DND-41 (cell line): ENCODE data around the gene BBS12.

Experiments
- EZH2 ChIP-seq: IDR thresholded peaks from 3 replicates; pipeline ENCODE4 v1.6.1; 2012; ENCODE audit warnings: borderline replicate concordance, low read depth, mild to moderate bottlenecking, moderate library complexity, low read length, inconsistent platforms; ENCODE audit not compliant: severe bottlenecking
- TF ChIP-seq, protein P1 (sequence below): IDR thresholded peaks from 2 replicates; pipeline ENCODE4 v1.5.1; 2012; ENCODE audit warnings: borderline replicate concordance, low read length, moderate library complexity, mild to moderate bottlenecking; ENCODE audit not compliant: poor library complexity, severe bottlenecking; ENCODE audit errors: extremely low read depth

DNA sequence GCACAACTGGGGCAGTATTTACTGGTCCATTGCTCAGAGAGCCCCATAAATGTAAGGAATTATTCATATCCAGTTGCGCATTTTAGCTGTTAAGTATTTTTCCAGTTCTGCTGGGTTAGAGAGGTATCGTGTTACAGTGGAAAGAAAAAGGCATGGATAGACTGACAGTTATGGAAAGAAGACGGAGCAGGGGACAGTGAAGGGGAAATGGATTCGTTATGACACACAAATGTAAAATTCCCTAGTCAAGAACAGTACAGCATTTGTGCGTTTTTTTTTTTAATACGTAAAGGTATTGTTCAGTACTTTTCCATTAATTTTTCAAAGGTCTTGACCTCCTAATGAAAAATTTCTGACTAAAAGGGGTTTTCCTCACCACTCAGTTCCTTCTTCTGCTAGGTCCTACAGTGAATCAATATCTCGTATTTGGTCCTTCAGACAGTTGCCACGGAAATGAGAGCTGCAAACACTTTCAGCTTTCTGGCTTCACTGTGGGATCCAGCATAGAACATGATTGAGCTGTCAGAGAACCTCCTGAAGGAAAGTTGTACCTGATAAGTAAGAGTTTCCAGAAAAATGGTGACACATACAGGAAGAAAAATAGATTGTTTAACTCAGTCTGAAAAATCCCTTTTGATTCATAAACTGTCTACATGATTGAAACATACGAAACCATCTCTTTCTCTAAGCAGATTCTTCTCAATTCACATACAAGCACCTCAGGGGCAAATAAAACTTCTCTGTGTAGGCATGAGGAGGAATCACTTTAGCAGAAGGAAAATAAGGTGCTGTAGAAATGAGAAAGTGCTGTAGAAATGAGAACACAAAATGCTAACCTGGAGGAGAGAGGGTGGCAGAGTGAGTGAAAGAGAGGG is 21.8 kb upstream of the BBS12 start:
- TF ChIP-seq, protein P1, sequence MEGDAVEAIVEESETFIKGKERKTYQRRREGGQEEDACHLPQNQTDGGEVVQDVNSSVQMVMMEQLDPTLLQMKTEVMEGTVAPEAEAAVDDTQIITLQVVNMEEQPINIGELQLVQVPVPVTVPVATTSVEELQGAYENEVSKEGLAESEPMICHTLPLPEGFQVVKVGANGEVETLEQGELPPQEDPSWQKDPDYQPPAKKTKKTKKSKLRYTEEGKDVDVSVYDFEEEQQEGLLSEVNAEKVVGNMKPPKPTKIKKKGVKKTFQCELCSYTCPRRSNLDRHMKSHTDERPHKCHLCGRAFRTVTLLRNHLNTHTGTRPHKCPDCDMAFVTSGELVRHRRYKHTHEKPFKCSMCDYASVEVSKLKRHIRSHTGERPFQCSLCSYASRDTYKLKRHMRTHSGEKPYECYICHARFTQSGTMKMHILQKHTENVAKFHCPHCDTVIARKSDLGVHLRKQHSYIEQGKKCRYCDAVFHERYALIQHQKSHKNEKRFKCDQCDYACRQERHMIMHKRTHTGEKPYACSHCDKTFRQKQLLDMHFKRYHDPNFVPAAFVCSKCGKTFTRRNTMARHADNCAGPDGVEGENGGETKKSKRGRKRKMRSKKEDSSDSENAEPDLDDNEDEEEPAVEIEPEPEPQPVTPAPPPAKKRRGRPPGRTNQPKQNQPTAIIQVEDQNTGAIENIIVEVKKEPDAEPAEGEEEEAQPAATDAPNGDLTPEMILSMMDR, result no peak
- no peak for TF ChIP-seq EZH2
